Measurements from ENCODE around the gene TGFA. TPM values are rescaled to one million over a fixed set of nuclear protein-coding genes. Genes with fewer than 3 reads are reported as not detected.

The TGFA gene
- total RNA-seq, 4 donors from 2014 or later = 10.7 to 51.3 (median 33.7) TPM

DNA sequence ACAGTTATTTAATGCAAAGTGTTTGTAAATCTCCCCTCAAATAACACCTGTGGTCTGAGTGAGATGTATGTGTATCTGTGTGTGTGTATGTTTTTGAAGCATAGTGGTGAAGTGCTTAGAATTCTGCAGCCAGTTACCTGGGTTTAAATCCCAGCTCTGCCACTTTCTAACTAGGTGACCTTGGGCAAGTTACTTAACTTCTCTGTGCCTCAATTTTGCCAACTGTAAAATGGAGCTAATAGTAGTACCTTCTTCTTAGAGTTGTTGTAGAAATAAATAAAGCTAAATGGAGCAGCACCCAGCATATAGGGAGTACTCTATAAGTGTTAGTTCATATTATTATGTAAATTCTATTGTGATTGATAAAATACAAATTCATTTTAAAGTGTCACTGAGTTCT lies 48.9 kb downstream of the TGFA start:
- in situ Hi-C loops (cut with MboI; ENCODE audit: low pct_ligation_motif_present in 1 of 4, low pct_unique_long_range_greater_than_20kb in 1 of 4, low sequenced_read_pairs in 3 of 4) = no loop called here
- TF ChIP-seq CTCF (IDR thresholded peaks at IDR 0.05) (no peak), EP300 (IDR thresholded peaks at IDR 0.05; ENCODE audit: low read depth) (no peak), POLR2AphosphoS5 (IDR thresholded peaks at IDR 0.05) (no peak), POLR2A (IDR thresholded peaks at IDR 0.05) (no peak)
- no peaks in the 10 kb centered on the region for H3K9me3 ChIP-seq

GRCh38 chr2:70503896-70504295 lies 49.7 kb downstream of the TGFA start:
- TF ChIP-seq EP300 (IDR thresholded peaks at IDR 0.05; ENCODE audit: low read depth) = no peak
- TF ChIP-seq POLR2AphosphoS5 (IDR thresholded peaks at IDR 0.05) = no peak
- no peak for TF ChIP-seq CTCF (IDR thresholded peaks at IDR 0.05)
- TF ChIP-seq POLR2A (IDR thresholded peaks at IDR 0.05) = no peak
- Histone ChIP-seq H3K4me3 (no peak overlapping the region), H3K9me3 (no peaks in the 10 kb centered on the region), H3K36me3 (no peaks in the 10 kb centered on the region), H3K4me1 (peaks cover 0 to 9% (median 3%) of the 10 kb centered on the region in 4 donors), H3K27ac (no peak overlapping the region), H3K27me3 (no peaks in the 10 kb centered on the region)
- DNase-seq = no peak
- in situ Hi-C loops (cut with MboI; ENCODE audit: low pct_ligation_motif_present in 1 of 4, low pct_unique_long_range_greater_than_20kb in 1 of 4, low sequenced_read_pairs in 3 of 4) = no loop called here
- 40 to 58% methylated on average over 1 to 4 of the region's 4 CpGs for whole genome bisulfite sequencing, 2 donors (ENCODE audit: low coverage in 1 of 2)
- intact Hi-C loops (cut with DNase I; ENCODE audit: low total_unique reads) = no loop called here

More for the DNA sequence above, 48.9 kb downstream of the TGFA start:
- H3K27me3 ChIP-seq = no peaks in the 10 kb centered on the region
- intact Hi-C loops (cut with DNase I; ENCODE audit: low total_unique reads) = no loop called here
- peaks cover 0 to 17% (median 4%) of the 10 kb centered on the region in 4 donors for H3K4me1 ChIP-seq
- H3K27ac ChIP-seq = no peak overlapping the region
- H3K36me3 ChIP-seq = no peaks in the 10 kb centered on the region
- DNase-seq = no peak
- no peak overlapping the region for H3K4me3 ChIP-seq

DNA sequence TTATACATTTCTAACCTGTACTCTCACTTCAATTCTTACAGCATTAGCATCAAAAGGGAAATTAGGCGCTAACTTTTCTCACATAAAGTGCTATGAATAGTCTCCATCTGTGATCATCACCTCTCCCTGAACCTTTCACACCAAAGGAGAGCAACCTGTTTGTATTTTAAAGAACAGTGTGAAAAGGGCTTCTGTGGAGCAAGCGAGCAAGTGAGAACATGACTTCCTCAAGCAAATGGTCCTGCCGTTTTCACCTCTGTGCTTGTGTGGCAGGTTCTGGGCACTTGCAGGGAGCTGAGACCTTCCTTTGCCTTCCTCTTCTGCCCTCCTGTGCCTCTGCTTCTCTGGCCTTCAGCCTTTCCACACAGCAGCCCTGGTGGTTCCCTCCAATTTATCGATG lies 51.9 kb downstream of the TGFA start:
- Histone ChIP-seq H3K27ac (no peak overlapping the region), H3K4me3 (no peak overlapping the region), H3K9me3 (no peaks in the 10 kb centered on the region), H3K27me3 (no peaks in the 10 kb centered on the region), H3K4me1 (peaks cover 0 to 13% (median 9%) of the 10 kb centered on the region in 4 donors), H3K36me3 (no peaks in the 10 kb centered on the region)
- intact Hi-C loops (cut with DNase I; ENCODE audit: low total_unique reads) = no loop called here
- in situ Hi-C loops (cut with MboI; ENCODE audit: low pct_ligation_motif_present in 1 of 4, low pct_unique_long_range_greater_than_20kb in 1 of 4, low sequenced_read_pairs in 3 of 4) = no loop called here
- no peak for TF ChIP-seq POLR2A (IDR thresholded peaks at IDR 0.05)
- no peak for TF ChIP-seq CTCF (IDR thresholded peaks at IDR 0.05)
- no peak for TF ChIP-seq EP300 (IDR thresholded peaks at IDR 0.05; ENCODE audit: low read depth)
- TF ChIP-seq POLR2AphosphoS5 (IDR thresholded peaks at IDR 0.05) = no peak
- DNase-seq = no peak
- 73 to 80% methylated on average over 2 to 4 of the region's 4 CpGs for WGBS, 2 donors (ENCODE audit: low coverage in 1 of 2)

GRCh38 chr2:70501215-70501614 lies 52.4 kb downstream of the TGFA start:
- no peaks in the 10 kb centered on the region for H3K36me3 ChIP-seq

More at GRCh38 chr2:70501215-70501614, 52.4 kb downstream of the TGFA start:
- no peak for DNase-seq
- 83 to 100% methylated on average over 1 of the region's 1 CpG for WGBS, 2 donors (ENCODE audit: low coverage in 1 of 2)
- no peak for TF ChIP-seq POLR2AphosphoS5 (IDR thresholded peaks at IDR 0.05)
- no peak for TF ChIP-seq CTCF (IDR thresholded peaks at IDR 0.05)
- TF ChIP-seq EP300 (IDR thresholded peaks at IDR 0.05; ENCODE audit: low read depth) = no peak
- TF ChIP-seq POLR2A (IDR thresholded peaks at IDR 0.05) = no peak
- Histone ChIP-seq H3K9me3 (no peaks in the 10 kb centered on the region), H3K27me3 (no peaks in the 10 kb centered on the region), H3K4me3 (no peak overlapping the region), H3K27ac (no peak overlapping the region), H3K4me1 (peaks cover 0 to 13% (median 9%) of the 10 kb centered on the region in 4 donors)
- in situ Hi-C loops (cut with MboI; ENCODE audit: low pct_ligation_motif_present in 1 of 4, low pct_unique_long_range_greater_than_20kb in 1 of 4, low sequenced_read_pairs in 3 of 4) (no loop called here), intact Hi-C loops (cut with DNase I; ENCODE audit: low total_unique reads) (no loop called here)

Data from transverse colon (tissue), 4 donors.